ENCODE measurements around the gene CHRDL1. TPM values are rescaled to one million over a fixed set of nuclear protein-coding genes. Genes with fewer than 3 reads are reported as not detected.
"Not testable (repeated sequence)": the region's sequence is repeated elsewhere in the genome, so short reads cannot be mapped to it uniquely, and the experiment has no call there.

The CHRDL1 gene
- not detected for polyA plus RNA-seq (2012; ENCODE audit: low read depth, missing spikeins)

GRCh38 chrX:110795645-110796406 is at the start of gene CHRDL1:
Gene CHRDL1 (minus strand): TSS chrX:110795817. CDS start chrX:110792181, 3,636 bp downstream.
- TF ChIP-seq TAF1 (IDR thresholded peaks at IDR 0.05; ENCODE audit: low read depth, low read length) (no peak), POU2F2 (IDR thresholded peaks at IDR 0.05; ENCODE audit: low read depth, low read length) (no peak), SPI1 (IDR thresholded peaks at IDR 0.05; ENCODE audit: low read depth, low read length) (no peak), PAX5 (IDR thresholded peaks at IDR 0.05; ENCODE audit: insufficient read depth, low read length, severe bottlenecking) (no peak), POLR2A (IDR thresholded peaks at IDR 0.05; ENCODE audit: low read depth, low read length) (no peak), POLR2AphosphoS5 (IDR thresholded peaks at IDR 0.05; ENCODE audit: low read depth, low read length) (no peak)
- DNase-seq (ENCODE audit: insufficient read length, low spot score), result no peak
- no peak for FAIRE-seq

- DNase-seq (ENCODE audit: insufficient read length, low spot score), result no peak
- no peak for FAIRE-seq
- TF ChIP-seq SPI1 (IDR thresholded peaks at IDR 0.05; ENCODE audit: low read depth, low read length), result no peak
- no peak for TF ChIP-seq PAX5 (IDR thresholded peaks at IDR 0.05; ENCODE audit: insufficient read depth, low read length, severe bottlenecking)
- TF ChIP-seq POU2F2 (IDR thresholded peaks at IDR 0.05; ENCODE audit: low read depth, low read length), result no peak
- TF ChIP-seq POLR2A (IDR thresholded peaks at IDR 0.05; ENCODE audit: low read depth, low read length), result no peak
- no peak for TF ChIP-seq POLR2AphosphoS5 (IDR thresholded peaks at IDR 0.05; ENCODE audit: low read depth, low read length)
- no peak for TF ChIP-seq TAF1 (IDR thresholded peaks at IDR 0.05; ENCODE audit: low read depth, low read length)
Observed at GRCh38 chrX:110836982-110837381, 41.4 kb upstream of the CHRDL1 start.

DNA sequence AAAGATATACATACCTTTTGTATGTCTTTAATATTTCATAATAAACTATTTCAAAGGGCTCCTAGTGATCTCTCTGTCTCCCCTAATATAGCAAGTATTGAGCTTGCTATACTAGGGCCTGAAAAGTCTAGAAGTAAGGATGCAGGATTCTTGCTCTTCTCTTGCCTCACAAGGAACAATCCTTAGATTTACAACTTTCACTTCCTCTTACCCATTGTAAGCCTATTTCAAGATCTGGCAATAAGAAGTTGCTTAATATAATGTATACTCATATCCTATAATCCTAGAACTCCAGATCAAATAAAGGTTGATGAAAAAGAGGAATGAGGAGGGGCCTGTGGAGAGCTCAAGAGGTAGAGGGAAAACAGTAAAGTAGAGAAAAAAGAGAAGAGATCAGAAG is 40.8 kb upstream of the CHRDL1 start:
- no peak for FAIRE-seq

DNA sequence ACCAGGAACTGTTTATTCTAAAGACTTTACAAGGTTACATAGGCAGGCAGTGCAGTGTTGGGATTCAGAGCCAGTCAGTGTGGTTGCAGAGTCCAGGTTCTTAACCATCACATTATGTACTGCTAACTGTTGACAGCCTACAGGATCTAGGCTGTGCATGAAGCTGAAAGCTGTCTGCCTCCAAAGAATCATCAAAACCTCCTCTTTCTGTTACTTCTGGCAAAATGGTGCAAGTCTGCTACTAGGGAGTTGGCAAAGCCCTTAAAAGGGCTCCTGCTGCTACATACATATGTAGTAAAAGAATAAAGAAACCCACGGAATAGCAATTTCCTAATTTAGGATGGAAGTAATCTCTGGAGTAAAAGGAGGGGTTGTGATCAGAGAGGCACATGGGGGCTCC is 40.4 kb upstream of the CHRDL1 start:
- no peak for TF ChIP-seq POLR2AphosphoS5 (IDR thresholded peaks at IDR 0.05; ENCODE audit: low read depth, low read length)
- no peak for TF ChIP-seq POU2F2 (IDR thresholded peaks at IDR 0.05; ENCODE audit: low read depth, low read length)
- TF ChIP-seq TAF1 (IDR thresholded peaks at IDR 0.05; ENCODE audit: low read depth, low read length), result no peak
- no peak for DNase-seq (ENCODE audit: insufficient read length, low spot score)
- no peak for FAIRE-seq

More for the DNA sequence above, 40.8 kb upstream of the CHRDL1 start:
- TF ChIP-seq POLR2A (IDR thresholded peaks at IDR 0.05; ENCODE audit: low read depth, low read length) (no peak), POLR2AphosphoS5 (IDR thresholded peaks at IDR 0.05; ENCODE audit: low read depth, low read length) (no peak), TAF1 (IDR thresholded peaks at IDR 0.05; ENCODE audit: low read depth, low read length) (no peak), PAX5 (IDR thresholded peaks at IDR 0.05; ENCODE audit: insufficient read depth, low read length, severe bottlenecking) (no peak), POU2F2 (IDR thresholded peaks at IDR 0.05; ENCODE audit: low read depth, low read length) (no peak), SPI1 (IDR thresholded peaks at IDR 0.05; ENCODE audit: low read depth, low read length) (no peak)
- DNase-seq (ENCODE audit: insufficient read length, low spot score), result no peak

GRCh38 chrX:110825972-110826371 is 30.4 kb upstream of the CHRDL1 start:
- FAIRE-seq (no peak), DNase-seq (ENCODE audit: insufficient read length, low spot score) (no peak)
- TF ChIP-seq POLR2A (IDR thresholded peaks at IDR 0.05; ENCODE audit: low read depth, low read length) (no peak), PAX5 (IDR thresholded peaks at IDR 0.05; ENCODE audit: insufficient read depth, low read length, severe bottlenecking) (no peak), SPI1 (IDR thresholded peaks at IDR 0.05; ENCODE audit: low read depth, low read length) (no peak), POLR2AphosphoS5 (IDR thresholded peaks at IDR 0.05; ENCODE audit: low read depth, low read length) (no peak), POU2F2 (IDR thresholded peaks at IDR 0.05; ENCODE audit: low read depth, low read length) (no peak), TAF1 (IDR thresholded peaks at IDR 0.05; ENCODE audit: low read depth, low read length) (no peak)

- not testable (repeated sequence) for FAIRE-seq; DNase-seq (ENCODE audit: insufficient read length, low spot score)
Observed at GRCh38 chrX:110816543-110816942, 20.9 kb upstream of the CHRDL1 start.

DNA sequence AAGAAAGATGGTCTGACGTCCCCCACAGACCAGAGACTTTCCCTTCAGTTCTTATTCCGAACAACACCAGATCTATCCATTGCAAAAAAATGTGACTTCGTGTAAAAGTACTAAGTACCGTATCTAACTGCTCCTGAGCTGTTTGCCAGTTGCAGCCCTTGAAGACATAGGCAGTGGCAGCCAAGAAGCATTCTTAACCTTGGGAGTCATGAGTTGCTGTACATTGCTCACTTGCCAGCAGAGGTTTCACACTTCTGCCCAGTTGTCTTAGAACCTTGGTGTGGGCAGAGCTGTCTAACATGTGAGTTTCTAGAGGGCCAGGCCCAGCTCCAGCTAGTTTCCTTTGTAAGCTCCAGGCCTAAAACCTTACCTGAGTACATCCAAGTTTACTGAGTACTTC is 10.5 kb upstream of the CHRDL1 start:
- TF ChIP-seq POU2F2 (IDR thresholded peaks at IDR 0.05; ENCODE audit: low read depth, low read length) (no peak), POLR2A (IDR thresholded peaks at IDR 0.05; ENCODE audit: low read depth, low read length) (no peak), TAF1 (IDR thresholded peaks at IDR 0.05; ENCODE audit: low read depth, low read length) (no peak), POLR2AphosphoS5 (IDR thresholded peaks at IDR 0.05; ENCODE audit: low read depth, low read length) (no peak)
- DNase-seq (ENCODE audit: insufficient read length, low spot score), result no peak
- FAIRE-seq, result no peak

GRCh38 chrX:110805303-110805702 is 9.7 kb upstream of the CHRDL1 start:
- TF ChIP-seq TAF1 (IDR thresholded peaks at IDR 0.05; ENCODE audit: low read depth, low read length) (no peak), POLR2AphosphoS5 (IDR thresholded peaks at IDR 0.05; ENCODE audit: low read depth, low read length) (no peak), POLR2A (IDR thresholded peaks at IDR 0.05; ENCODE audit: low read depth, low read length) (no peak), POU2F2 (IDR thresholded peaks at IDR 0.05; ENCODE audit: low read depth, low read length) (no peak), SPI1 (IDR thresholded peaks at IDR 0.05; ENCODE audit: low read depth, low read length) (no peak), PAX5 (IDR thresholded peaks at IDR 0.05; ENCODE audit: insufficient read depth, low read length, severe bottlenecking) (no peak)
- FAIRE-seq, result no peak
- DNase-seq (ENCODE audit: insufficient read length, low spot score), result no peak

DNA sequence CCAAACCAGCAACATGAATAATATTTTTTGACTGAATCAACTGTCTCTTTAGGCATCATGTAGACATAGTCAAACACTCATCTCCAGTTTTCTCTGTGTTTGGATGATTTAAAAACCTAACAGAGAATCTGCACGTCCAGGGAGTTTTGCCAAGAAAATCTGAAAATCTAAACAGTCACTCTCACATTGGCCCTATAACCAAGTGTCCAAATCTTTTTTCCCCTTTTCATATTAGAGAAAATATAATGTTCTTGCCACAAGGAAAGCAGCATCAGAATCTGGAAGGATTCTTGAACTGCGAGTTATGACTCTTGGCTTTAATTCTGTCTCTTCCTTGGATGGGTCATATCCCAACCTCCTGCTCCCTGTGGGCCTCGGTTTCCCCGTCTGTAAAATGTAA is 8.8 kb upstream of the CHRDL1 start:
- TF ChIP-seq POLR2AphosphoS5 (IDR thresholded peaks at IDR 0.05; ENCODE audit: low read depth, low read length) (no peak), TAF1 (IDR thresholded peaks at IDR 0.05; ENCODE audit: low read depth, low read length) (no peak), PAX5 (IDR thresholded peaks at IDR 0.05; ENCODE audit: insufficient read depth, low read length, severe bottlenecking) (no peak), POU2F2 (IDR thresholded peaks at IDR 0.05; ENCODE audit: low read depth, low read length) (no peak), SPI1 (IDR thresholded peaks at IDR 0.05; ENCODE audit: low read depth, low read length) (no peak), POLR2A (IDR thresholded peaks at IDR 0.05; ENCODE audit: low read depth, low read length) (no peak)
- DNase-seq (ENCODE audit: insufficient read length, low spot score) (no peak), FAIRE-seq (no peak)

DNA sequence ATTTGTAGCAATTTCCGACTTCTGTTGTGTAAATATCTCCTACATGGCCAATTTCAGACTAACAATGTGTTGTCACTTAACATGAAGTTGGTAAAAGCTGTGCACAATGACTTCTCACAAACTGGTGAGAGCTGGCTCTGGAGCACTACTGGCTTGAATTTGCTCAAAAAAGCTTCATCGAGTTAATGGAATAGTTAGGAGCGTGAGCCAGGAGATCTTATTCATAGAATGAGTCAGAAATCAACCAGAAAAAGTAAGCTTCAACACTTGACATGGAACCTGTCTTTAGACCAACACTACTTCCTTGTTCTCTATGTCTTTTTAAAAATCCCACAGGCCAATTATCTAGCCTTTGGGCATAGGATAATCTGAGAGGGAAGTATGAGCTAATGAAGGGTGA is 7.9 kb upstream of the CHRDL1 start:
- DNase-seq (ENCODE audit: insufficient read length, low spot score), result no peak
- no peak for FAIRE-seq
- TF ChIP-seq SPI1 (IDR thresholded peaks at IDR 0.05; ENCODE audit: low read depth, low read length) (no peak), POLR2AphosphoS5 (IDR thresholded peaks at IDR 0.05; ENCODE audit: low read depth, low read length) (no peak), POLR2A (IDR thresholded peaks at IDR 0.05; ENCODE audit: low read depth, low read length) (no peak), POU2F2 (IDR thresholded peaks at IDR 0.05; ENCODE audit: low read depth, low read length) (no peak), TAF1 (IDR thresholded peaks at IDR 0.05; ENCODE audit: low read depth, low read length) (no peak), PAX5 (IDR thresholded peaks at IDR 0.05; ENCODE audit: insufficient read depth, low read length, severe bottlenecking) (no peak)
